Measurements from ENCODE around the gene SPRED2.

DNA sequence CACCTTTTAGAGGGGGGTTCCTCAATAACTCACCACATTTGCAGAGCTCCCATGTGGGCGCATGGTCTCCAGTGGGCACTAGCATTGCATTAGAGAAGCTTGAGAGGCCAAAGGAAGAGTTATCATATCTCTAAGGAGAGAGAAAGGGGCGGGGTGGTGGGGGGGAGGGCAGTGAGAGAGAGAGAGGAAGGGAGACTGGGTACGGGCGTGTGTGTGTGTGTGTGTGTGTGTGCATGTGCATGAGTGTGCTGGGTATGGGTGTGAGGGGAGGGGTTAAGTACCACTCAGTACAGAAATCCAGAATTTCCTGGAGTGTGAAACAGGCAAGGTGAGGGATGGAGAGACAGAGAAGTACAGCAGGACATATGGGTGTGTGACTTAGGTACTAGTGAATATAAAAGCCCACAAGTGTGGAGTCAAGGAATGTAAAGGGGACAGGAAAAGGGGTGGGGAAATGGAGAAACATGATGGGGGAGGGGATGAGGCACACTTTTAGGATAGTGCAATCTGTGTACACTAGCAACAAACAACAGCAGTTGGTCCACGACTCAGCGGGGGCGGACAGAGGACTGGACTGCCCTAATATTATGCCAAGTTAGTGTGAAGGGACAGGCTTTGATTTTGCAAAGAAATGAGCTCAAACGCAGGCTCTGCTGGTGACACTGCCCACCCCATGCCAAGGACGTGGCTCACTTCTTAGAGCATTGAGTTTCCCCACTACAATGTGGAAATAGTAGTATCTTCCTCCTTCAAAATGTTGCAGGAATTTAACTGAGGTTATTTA, 91.3 kb downstream of the SPRED2 start:
- TF ChIP-seq, protein P1, sequence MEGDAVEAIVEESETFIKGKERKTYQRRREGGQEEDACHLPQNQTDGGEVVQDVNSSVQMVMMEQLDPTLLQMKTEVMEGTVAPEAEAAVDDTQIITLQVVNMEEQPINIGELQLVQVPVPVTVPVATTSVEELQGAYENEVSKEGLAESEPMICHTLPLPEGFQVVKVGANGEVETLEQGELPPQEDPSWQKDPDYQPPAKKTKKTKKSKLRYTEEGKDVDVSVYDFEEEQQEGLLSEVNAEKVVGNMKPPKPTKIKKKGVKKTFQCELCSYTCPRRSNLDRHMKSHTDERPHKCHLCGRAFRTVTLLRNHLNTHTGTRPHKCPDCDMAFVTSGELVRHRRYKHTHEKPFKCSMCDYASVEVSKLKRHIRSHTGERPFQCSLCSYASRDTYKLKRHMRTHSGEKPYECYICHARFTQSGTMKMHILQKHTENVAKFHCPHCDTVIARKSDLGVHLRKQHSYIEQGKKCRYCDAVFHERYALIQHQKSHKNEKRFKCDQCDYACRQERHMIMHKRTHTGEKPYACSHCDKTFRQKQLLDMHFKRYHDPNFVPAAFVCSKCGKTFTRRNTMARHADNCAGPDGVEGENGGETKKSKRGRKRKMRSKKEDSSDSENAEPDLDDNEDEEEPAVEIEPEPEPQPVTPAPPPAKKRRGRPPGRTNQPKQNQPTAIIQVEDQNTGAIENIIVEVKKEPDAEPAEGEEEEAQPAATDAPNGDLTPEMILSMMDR (IDR thresholded peaks at IDR 0.05; ENCODE audit: low read depth, low read length): no peak
- TF ChIP-seq MYC (IDR thresholded peaks at IDR 0.05; ENCODE audit: low read depth, low read length): no peak
